ENCODE data around the gene NSF. TPM values are rescaled to one million over a fixed set of nuclear protein-coding genes. Genes with fewer than 3 reads are reported as not detected.

NSF gene
- total and polyA plus RNA-seq, 2 donors (not counting 3 experiments of a cell fraction or from before 2014, with no cell fraction given) = 18.5 to 43.7 TPM

- no peak for DNase-seq (ENCODE audit: low read depth, low spot score)
Observed at GRCh38 chr17:46777943-46778915, 187.8 kb downstream of the NSF start.

More at GRCh38 chr17:46777943-46778915, 187.8 kb downstream of the NSF start:
- ChIA-PET POLR2A (no interaction called here), CTCF (interaction anchor here (1.2 kb wide), 1 partner anchor 57 kb away, joined by 3 read pairs; no protein-coding TSS in a partner anchor)
- H3K9me1 ChIP-seq (replicated peaks; ENCODE audit: control insufficient read depth, extremely low read depth, insufficient read depth, low read length) = no peaks in the 10 kb centered on the region
- H3K9ac ChIP-seq (replicated peaks; ENCODE audit: extremely low read depth, insufficient read depth, low read length) = no peak overlapping the region
- H3K4me1 ChIP-seq (ENCODE audit: control insufficient read depth, extremely low read depth, insufficient read depth, low read length) = no peaks in the 10 kb centered on the region
- no peaks in the 10 kb centered on the region for H4K20me1 ChIP-seq (replicated peaks; ENCODE audit: control insufficient read depth, extremely low read depth, insufficient read depth, low read length)
- dilution Hi-C loops (cut with MboI; ENCODE audit: extremely low pct_ligation_motif_present, low sequenced_read_pairs) (no loop called here), intact Hi-C loops (cut with micrococcal nuclease) (no loop called here)
- H3K4me2 ChIP-seq (ENCODE audit: insufficient read depth, low read length) = no peak overlapping the region
- H3K36me3 ChIP-seq (ENCODE audit: control insufficient read depth in 2 of 2, extremely low read depth in 1 of 2, insufficient read depth in 2 of 2, low read length in 2 of 2) = no peaks in the 10 kb centered on the region
- H3K27me3 ChIP-seq (ENCODE audit: control insufficient read depth in 2 of 2, insufficient read depth in 2 of 2, low read length in 2 of 2) = peaks cover 0 to 2% of the 10 kb centered on the region in 2 experiments
- H3K4me3 ChIP-seq (replicated peaks in 1 of 3; ENCODE audit: insufficient read depth in 1 of 3, low read depth in 1 of 3, low read length in 3 of 3) = no peak overlapping the region
- no peak overlapping the region for H3K27ac ChIP-seq (ENCODE audit: insufficient read depth, low read depth, low read length)
- BruUV-seq (replicated peaks) = no TSS peak
- no peak overlapping the region for H2AFZ ChIP-seq (ENCODE audit: low read depth, low read length)
- TF ChIP-seq POLR2A (IDR thresholded peaks at IDR 0.05; ENCODE audit: low read depth, low read length) (no peak), JUN (IDR thresholded peaks at IDR 0.05; ENCODE audit: borderline replicate concordance, insufficient read depth, insufficient read length, low read depth) (no peak), MAX (IDR thresholded peaks at IDR 0.05; ENCODE audit: insufficient read depth, insufficient read length) (no peak), FOS (IDR thresholded peaks at IDR 0.05; ENCODE audit: borderline replicate concordance, insufficient read depth, low read length) (no peak), POLR2AphosphoS5 (IDR thresholded peaks at IDR 0.05; ENCODE audit: insufficient read depth, low read depth, low read length) (no peak), CTCF (IDR thresholded peaks at IDR 0.05; ENCODE audit: extremely low read depth in 1 of 2, insufficient read depth in 1 of 2, low read depth in 1 of 2, low read length in 2 of 2) (no peak), MYC (IDR thresholded peaks at IDR 0.05; ENCODE audit: low read depth, low read length) (no peak), EZH2 (IDR thresholded peaks at IDR 0.05; ENCODE audit: borderline replicate concordance, low read depth, low read length, severe bottlenecking) (no peak)
- no peak for FAIRE-seq
- H3K9me3 ChIP-seq (replicated peaks; ENCODE audit: control insufficient read depth, insufficient read depth, low read length) = no peaks in the 10 kb centered on the region
- no peaks in the 10 kb centered on the region for H3K79me2 ChIP-seq (ENCODE audit: control insufficient read depth, insufficient read depth, low read length)
